GM18909 (cell line): Measurements from ENCODE around the gene DHRS7C.

Source experiments
- ATAC-seq: cut with Tn5 transposase; IDR thresholded peaks from one replicate; pipeline ENCODE4 v1.9.1; 2021; ENCODE audit warnings: mild to moderate bottlenecking; ENCODE audit not compliant: unreplicated experiment, poor library complexity

Gene DHRS7C

GRCh38 chr17:9768381-9768934, 22.9 kb downstream of the DHRS7C start:
- no peak for ATAC-seq

GRCh38 chr17:9767432-9767991, 23.9 kb downstream of the DHRS7C start:
- no peak for ATAC-seq

- no peak for ATAC-seq
Observed at GRCh38 chr17:9766970-9767369, 24.4 kb downstream of the DHRS7C start.

- no peak for ATAC-seq
Observed at GRCh38 chr17:9765322-9765721, 26.1 kb downstream of the DHRS7C start.

GRCh38 chr17:9763643-9764042, 27.7 kb downstream of the DHRS7C start:
- ATAC-seq = no peak

- no peak for ATAC-seq
Observed at GRCh38 chr17:9760266-9760665, 31.1 kb downstream of the DHRS7C start.

GRCh38 chr17:9755083-9755482, 36.3 kb downstream of the DHRS7C start:
- no peak for ATAC-seq

- no peak for ATAC-seq
Observed at GRCh38 chr17:9750524-9750923, 40.9 kb downstream of the DHRS7C start.

GRCh38 chr17:9729735-9730420, 61.5 kb downstream of the DHRS7C start:
- no peak for ATAC-seq

GRCh38 chr17:9729034-9729650, 62.2 kb downstream of the DHRS7C start:
- no peak for ATAC-seq

- ATAC-seq = no peak
Observed at GRCh38 chr17:9728564-9728963, 62.8 kb downstream of the DHRS7C start.

GRCh38 chr17:9728005-9728404, 63.4 kb downstream of the DHRS7C start:
- ATAC-seq = no peak

- no peak for ATAC-seq
Observed at GRCh38 chr17:9726291-9726690, 65.1 kb downstream of the DHRS7C start.

- no peak for ATAC-seq
Observed at GRCh38 chr17:9725575-9725974, 65.8 kb downstream of the DHRS7C start.
